Fibroblast of skin of right biceps (primary cell): ENCODE results near the gene SSH3.

Experiments used
- DNase-seq: peaks from one replicate; pipeline ENCODE4 v3.0.0-alpha.2; 2013

Gene SSH3

DNA sequence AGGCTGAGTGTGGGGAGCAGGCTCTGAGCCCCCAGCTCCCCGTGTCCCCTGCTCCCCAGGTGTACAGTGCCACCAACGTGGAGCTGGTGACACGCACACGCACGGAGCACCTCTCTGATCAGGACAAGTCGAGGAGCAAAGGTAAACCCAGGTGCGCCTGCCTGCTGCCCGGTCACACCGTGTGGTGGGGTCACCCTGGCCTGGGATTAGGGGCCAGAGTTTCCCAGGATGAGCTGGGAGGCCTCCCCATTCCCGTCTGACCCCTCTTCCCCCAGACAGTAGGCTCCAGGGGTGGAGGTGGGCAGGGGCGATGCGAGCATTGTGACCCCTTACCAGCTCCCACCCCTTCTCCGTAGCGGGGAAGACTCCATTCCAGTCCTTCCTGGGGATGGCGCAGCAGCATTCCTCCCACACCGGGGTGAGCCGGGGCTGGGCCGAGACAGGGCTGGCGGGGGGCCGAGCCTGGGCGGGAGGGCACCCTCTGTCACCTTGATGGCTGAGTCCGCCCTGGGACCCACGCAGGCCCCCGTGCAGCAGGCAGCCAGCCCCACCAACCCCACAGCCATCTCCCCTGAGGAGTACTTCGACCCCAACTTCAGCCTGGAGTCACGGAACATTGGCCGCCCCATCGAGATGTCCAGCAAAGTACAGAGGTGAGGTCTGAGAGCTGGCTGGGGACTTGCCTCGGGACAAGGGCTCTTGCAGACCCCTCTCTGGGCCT lies 3.7 kb upstream of the SSH3 start:
- DNase-seq, result no peak

DNA sequence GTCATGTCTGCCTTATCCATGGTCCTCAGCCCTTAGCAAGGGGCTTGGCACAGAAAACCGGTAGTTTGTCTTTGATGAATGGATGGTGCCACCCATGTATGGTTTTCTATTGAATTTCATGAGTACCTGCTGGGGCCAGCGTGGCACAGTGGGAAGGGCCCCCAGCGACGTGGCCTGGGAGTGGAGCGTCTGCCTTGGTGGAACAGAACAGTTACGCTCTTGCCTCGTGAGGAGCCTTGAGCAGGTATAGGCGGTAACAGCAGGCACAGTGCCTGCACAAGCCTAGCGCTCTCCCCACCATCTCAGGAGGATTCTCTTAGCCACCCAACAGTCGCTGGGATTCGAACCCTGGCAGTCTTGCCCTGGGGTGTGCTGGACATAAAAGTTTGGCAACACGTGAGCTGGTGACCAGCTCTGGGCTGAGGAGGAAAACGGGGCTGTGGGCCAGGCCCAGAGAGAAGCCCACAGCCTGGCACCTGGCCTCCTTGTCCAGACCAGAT lies 3.0 kb upstream of the SSH3 start:
- no peak for DNase-seq

DNA sequence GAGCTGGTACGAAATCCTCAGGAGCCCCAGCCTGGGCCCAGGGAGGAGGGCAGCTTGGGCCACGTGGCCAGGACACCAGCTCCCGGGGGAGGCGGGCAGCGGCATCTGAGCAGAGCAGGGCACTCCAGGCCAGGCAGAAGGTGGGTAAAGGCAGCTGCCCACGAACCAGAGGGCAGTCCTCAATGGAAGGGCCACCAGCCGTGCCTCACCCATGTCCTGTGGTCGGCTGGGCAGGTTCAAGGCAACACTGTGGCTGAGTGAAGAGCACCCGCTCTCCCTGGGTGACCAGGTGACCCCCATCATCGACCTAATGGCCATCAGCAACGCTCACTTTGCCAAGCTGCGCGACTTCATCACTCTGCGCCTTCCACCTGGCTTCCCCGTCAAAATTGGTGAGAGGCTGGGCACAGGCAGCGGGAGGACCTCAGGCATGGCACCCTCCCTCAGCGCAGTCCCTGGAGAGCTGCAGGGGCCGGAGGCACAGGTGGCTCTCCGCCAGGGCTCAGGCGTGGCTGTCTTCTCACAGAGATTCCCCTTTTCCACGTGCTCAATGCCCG lies 2.5 kb upstream of the SSH3 start:
- no peak for DNase-seq

DNA sequence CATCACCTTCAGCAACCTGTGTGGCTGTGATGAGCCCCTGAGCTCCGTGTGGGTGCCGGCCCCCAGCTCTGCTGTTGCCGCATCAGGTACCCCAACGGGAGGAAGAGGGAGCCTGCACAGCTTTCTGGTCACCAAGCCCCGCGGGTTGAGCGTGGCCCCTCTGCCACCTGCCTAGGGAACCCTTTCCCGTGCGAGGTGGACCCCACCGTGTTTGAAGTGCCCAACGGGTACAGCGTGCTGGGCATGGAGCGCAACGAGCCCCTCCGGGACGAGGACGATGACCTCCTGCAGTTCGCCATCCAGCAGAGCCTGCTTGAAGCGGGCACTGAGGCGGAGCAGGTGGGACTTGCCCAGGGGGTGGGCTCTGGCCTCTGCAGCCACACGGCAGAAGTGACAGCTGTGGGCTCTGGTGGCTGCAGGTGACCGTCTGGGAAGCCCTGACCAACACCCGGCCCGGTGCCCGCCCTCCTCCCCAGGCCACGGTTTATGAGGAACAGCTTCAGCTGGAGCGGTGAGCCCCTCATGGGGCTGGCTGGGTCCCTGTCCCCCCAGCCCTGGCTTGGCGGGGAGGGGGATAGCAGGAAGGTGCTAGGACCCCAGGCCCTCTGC lies 1.9 kb upstream of the SSH3 start:
- DNase-seq, result no peak

DNA sequence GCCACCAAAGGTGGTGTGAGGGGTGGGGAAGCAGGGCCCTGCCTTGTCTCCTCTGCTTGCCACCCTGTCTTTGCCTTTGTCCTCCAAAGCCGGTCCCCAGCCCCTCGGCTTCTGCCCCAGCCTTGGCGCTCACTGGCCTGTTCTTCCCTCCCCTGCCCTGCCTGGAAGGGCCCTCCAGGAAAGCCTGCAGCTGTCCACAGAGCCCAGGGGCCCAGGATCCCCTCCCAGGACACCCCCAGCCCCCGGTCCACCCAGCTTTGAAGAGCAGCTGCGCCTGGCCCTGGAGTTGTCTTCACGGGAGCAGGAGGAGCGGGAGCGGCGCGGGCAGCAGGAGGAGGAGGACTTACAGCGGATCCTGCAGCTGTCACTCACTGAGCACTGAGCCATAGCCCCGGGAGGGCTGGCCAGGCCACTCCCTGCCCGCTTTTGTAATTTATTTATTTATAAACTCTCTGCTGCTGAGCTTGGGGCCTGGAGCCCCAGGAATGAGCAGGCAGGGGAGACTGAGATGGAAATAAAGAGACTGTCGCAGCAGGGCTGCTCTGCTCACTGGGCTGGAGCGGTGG lies 1.3 kb upstream of the SSH3 start:
- DNase-seq, result peak; percentile 8

DNA sequence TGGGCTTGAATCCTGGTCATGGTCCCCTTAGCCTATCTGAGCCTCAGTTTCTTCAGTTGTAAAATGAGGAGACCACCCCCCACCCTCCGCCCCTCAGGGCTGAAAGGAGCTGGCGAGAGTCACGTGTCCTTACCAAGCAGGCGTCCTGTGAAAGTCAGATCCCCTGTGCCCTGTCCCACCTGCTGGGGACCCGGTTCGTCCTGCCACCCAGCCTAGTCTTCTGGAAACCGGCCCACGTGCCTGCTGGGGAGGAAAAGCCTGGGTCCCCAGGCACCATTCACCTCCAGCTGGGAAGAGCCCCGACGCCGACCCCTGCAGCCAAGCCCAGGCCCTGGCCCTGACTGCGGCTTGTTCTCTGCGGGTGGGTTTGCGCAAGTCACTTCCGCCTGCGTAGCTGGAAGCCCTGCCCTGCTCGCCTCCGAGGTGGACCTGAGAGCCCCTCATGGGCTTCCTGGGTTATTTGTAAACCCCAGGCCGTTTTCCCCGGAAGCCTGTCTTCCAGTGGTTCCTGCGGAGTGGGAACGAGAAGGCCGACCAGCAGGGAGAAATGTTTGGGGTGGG lies 679 bp upstream of the SSH3 start:
- DNase-seq, result peak; percentile 6

DNA sequence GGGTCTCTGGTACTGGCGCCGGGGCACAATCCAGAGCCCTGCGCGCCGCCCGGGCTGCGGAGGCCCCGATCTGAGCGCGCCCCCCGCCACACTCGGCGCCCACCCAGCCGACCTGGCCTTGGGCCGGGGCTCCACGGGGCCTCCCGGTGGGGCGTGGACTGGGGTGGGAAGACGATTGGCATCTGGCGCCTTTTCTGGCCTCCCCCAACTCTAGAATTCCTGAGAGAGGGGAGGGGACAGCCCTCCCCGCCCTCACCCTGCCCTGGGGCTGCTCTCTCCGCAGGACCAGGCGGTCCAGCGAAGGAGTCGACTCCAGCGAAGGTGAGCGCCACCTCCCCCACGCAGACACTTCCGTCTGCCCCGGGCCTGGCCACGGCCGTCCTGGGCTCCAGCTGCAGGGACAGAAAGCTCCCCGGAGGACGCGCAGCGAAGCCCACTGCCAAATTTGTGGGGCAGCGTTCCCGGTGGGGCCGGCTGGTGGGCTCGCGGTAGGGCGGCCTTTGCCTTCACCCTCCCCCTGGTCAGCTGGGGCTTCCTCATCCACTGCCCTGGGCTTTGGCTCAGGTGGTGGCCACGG lies 593 bp downstream of the SSH3 start:
- peak; percentile 10 for DNase-seq

DNA sequence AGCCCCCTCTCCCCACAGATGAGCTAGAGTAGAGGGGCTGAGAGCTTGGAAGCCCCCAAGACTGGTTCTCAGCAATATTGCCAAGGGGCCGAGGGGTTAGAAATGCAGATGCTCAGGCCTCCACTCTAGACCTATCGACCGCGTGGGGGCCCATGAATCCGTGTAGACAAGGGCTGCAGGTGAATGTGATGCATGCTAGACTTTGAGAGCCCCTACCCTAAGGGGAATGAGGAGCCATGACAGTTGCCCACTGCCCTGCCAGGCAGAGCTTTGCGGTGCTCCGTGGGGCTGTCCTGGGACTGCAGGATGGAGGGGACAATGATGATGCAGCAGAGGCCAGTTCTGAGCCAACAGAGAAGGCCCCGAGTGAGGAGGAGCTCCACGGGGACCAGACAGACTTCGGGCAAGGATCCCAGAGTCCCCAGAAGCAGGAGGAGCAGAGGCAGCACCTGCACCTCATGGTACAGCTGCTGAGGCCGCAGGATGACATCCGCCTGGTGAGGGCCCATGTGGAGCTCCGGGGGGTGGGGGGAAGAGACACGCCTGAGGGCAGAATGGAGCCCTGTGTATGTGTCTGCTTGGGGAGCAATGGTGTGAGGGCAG lies 1.3 kb downstream of the SSH3 start:
- DNase-seq, result no peak

DNA sequence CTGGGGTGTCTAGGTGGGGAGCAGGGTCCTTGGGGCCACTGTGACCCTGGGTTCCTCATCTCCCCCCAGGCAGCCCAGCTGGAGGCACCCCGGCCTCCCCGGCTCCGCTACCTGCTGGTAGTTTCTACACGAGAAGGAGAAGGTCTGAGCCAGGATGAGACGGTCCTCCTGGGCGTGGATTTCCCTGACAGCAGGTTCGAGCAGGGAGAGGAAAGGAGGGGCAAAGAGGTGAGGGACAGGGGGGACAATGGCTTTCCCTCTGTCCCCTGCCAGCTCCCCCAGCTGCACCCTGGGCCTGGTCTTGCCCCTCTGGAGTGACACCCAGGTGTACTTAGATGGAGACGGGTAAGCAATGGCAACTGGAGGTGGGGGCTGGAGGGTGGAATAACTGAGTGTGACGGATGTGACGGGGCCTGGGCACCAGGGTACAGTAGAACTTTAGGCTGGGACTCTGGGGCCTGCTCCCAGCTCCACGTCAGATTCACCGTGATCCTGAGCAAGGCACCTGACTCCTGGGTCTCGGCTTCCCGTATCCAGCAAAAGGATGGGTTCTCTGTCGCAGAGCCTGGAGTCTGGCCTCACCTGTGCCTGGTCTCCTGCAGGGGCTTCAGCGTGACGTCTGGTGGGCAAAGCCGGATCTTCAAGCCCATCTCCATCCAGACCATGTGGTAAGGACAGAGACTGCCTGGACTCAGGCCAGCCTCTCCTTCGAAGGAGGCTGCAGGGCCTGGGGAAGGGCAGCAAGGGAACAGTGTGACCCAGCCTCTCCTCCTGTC lies 3.6 kb downstream of the SSH3 start:
- no peak for DNase-seq

DNA sequence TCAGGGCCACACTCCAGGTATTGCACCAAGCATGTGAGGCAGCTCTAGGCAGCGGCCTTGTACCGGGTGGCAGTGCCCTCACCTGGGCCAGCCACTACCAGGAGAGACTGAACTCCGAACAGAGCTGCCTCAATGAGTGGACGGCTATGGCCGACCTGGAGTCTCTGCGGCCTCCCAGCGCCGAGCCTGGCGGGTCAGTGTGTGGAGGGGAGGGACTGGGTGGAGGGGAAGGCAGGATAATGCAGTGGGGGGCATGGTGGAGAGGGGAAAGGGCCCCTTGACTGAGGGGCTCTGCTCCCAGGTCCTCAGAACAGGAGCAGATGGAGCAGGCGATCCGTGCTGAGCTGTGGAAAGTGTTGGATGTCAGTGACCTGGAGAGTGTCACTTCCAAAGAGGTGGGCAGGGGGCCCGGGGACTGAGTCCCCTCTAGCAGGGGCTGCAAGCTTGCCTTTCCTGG lies 4.2 kb downstream of the SSH3 start:
- DNase-seq, result no peak

DNA sequence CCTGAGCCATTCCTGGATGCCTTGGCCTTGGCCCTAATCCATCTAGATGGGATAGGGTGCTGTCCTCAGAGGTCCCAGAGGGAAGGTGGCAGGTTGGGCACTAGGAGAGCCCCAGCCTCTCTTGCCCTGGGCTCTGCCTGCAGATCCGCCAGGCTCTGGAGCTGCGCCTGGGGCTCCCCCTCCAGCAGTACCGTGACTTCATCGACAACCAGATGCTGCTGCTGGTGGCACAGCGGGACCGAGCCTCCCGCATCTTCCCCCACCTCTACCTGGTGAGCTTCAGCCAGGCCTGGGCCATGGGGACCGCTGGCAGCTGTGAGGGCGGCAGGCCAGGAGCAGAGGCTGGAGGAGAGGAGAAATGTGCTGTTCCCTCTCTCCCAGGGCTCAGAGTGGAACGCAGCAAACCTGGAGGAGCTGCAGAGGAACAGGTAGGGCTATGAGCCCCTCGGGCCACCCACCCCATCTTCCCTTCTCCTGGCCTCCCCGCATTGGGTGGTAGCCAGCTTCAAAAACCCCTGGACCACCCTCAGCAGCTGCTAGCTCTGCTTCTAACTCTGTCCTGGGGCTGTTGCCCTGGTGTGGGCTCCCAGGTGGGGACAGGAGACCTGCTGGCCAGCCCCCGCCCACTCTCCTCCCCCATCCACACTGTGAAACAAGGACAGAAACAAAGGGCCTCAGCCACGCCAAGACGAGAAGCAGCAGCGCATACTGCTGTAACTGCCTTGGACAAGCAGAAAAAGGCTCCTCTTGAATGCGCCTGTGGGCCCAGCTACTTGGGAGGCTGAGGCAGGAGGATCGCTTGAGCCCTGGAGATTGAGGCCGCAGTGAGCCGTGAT lies 4.9 kb downstream of the SSH3 start:
- no peak for DNase-seq

DNA sequence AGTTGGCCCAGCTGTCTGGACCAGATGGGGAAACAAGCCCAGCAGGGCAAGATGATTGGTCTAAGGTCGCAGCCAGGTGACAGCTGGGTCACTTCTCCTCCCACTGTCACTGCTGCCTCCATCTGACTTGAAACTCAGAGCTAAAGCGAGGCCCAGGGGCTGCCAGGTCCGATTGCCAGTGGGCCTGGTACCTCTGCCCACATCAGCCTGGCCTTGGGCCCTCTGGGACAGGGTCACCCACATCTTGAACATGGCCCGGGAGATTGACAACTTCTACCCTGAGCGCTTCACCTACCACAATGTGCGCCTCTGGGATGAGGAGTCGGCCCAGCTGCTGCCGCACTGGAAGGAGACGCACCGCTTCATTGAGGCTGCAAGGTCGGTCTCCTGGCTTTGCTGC lies 5.8 kb downstream of the SSH3 start:
- no peak for DNase-seq

DNA sequence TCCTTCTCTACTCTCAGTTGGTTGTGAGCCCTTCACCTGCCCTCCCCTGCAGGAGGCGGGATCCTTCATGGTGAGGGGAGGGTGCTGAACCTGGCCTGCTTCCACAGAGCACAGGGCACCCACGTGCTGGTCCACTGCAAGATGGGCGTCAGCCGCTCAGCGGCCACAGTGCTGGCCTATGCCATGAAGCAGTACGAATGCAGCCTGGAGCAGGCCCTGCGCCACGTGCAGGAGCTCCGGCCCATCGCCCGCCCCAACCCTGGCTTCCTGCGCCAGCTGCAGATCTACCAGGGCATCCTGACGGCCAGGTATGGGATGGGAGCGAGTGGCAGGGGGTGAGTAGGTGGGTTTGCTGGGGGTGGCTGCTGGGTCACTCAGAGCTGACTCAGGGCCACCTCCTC lies 6.3 kb downstream of the SSH3 start:
- DNase-seq, result no peak

DNA sequence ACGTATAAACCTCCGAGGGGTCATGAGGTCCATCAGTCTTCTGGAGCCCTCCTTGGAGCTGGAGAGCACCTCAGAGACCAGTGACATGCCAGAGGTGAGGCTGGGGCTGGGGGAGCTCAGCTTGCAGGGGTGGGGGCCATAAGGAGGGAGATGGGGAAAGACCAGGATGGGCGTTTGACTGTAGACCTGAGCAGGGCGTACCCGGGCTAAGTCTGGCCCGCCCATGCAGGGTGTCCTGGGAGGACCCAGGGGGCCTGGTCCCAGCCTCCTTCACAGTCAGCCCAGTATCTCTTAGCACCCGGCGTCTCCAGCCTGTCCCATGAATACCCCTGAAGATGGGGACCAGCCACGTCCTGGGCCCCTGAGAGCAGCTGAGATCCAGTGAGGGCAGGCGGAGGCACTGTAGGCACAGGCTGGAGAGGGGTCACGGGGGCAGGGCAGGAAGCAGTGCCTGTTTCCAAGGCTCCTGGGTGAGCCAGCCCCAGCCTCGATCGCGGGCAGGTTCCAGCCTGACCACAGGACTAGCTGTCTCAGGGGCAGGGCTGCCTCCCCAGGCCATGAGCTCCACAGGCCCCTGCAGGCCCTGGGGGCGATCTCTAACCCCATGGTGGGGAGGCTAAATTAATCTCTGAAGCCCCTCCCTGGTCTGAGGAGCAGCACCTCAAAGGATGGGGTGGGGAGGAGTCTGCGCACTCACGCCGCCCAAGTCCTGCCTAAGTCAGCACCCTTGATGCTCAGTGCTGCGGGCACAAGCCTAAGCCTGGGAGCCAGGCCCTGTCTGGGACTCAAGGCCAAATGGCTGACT lies 7.1 kb downstream of the SSH3 start:
- no peak for DNase-seq

DNA sequence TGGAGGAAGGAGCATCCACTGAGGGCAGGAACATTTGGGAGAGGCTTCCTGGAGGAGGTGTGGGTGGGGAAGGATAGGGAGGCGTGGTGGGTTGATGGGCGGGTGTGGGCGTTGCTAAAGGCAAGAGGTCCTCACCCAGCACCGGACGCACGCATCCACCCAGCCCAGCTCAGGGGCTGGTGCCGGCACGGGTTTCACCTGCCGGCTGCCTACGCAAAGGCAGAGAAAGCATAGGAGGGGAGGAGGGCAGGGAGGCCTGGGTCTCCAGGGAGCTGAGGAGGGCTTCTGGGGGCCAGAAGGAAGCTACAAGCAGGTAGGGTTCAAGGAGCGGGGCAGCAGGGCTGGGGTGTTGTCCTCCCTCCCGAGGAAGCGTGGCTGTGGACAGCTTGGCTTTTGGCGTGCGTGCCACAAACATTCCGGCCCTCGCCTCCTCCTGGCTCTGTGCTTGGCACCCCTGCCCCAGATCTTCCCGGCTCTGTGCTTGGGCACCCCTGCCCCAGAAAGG lies 7.8 kb downstream of the SSH3 start:
- no peak for DNase-seq

DNA sequence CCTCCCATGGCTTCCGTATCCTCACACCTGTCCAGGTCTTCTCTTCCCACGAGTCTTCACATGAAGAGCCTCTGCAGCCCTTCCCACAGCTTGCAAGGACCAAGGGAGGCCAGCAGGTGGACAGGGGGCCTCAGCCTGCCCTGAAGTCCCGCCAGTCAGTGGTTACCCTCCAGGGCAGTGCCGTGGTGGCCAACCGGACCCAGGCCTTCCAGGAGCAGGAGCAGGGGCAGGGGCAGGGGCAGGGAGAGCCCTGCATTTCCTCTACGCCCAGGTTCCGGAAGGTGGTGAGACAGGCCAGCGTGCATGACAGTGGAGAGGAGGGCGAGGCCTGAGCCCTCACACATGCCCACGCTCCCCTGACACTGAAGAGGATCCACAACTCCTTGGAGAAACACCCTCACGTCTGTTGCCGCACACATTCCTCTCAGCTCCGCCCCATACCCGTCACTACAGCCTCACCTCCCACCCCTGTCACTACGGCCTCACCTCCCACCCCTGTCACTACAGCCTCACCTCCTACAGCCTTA lies 8.3 kb downstream of the SSH3 start:
- DNase-seq, result no peak

DNA sequence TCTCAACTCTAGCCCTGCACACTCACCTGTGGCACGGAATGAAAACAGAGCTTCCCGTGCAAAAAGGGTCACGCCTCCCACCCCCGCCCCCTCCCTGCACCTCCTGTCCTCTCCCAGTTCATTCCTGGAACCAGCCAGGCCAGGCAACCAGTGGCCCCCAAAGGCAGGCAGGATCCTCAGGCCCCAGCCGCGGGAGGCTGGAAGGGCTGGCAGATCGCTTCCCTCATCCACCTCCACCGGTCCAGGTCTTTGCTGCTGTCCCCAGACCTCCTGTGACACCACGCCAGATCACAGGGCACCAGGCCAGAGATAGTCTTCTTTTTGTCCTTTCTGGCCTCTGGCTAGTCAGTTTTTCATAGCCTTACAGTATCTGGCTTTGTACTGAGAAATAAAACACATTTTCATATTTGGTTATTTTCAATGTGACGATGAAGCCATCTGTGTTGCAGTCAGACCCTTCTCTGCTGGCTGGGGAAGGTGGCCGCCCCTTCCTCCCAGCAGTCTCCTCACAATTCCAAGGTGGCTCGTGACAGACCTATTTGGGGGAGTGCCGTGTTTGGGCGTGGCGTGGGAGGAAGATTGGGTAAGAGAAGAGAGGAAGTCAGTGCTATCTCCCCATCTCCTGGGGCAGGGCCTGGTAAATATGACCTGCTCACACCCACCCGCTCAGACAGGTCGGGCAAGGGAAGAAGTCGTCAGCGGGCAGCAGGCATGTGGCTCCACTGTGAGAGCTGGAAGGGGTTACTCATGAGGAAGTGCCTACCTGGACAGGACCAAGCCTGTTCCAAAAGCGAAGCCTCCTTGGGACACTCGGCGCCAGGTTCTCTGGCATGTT lies 9.1 kb downstream of the SSH3 start:
- DNase-seq, result no peak

DNA sequence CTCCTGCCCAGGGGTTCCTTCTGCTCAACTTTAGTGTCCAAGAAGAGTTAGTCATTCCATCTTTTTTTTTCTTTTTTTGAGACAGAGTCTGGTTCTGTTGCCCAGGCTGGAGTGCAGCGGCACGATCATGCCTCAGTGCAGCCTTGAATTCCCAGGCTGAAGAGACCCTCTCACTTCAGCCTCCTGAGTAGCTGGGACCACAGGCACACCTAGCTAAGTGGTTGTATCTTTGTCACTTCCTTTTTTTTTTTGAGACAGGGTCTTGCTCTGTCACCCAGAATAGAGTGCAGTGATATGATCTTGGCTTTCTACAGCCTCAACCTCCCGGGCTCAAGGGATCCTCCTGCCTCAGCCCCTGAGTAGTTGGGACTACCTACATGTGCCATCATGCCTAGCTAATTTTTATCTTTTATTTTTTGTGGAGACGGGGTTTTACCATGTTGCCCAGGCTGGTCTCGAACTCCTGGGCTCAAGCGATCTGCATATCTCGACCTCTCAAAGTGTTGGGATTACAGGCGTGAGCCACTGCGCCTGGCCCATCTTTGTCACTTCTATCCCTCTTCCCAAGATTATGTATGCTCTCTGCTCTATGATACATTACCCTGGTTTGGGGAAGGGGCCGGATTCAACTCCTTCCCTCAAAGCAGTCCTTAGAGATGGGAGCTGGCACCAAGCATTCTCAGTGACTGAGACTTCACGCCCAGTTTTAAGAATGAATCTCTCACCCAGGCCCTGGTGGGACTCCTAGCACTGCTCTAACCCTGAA lies 10.0 kb downstream of the SSH3 start:
- DNase-seq, result no peak
